ENCODE data around the gene TMED4. TPM values are rescaled to one million over a fixed set of nuclear protein-coding genes. Genes with fewer than 3 reads are reported as not detected.
"Not testable (repeated sequence)": the region's sequence is repeated elsewhere in the genome, so short reads cannot be mapped to it uniquely, and the experiment has no call there.

TMED4 gene
- total and polyA plus RNA-seq, 8 donors: 13.4 to 235 (median 82.3) TPM

DNA sequence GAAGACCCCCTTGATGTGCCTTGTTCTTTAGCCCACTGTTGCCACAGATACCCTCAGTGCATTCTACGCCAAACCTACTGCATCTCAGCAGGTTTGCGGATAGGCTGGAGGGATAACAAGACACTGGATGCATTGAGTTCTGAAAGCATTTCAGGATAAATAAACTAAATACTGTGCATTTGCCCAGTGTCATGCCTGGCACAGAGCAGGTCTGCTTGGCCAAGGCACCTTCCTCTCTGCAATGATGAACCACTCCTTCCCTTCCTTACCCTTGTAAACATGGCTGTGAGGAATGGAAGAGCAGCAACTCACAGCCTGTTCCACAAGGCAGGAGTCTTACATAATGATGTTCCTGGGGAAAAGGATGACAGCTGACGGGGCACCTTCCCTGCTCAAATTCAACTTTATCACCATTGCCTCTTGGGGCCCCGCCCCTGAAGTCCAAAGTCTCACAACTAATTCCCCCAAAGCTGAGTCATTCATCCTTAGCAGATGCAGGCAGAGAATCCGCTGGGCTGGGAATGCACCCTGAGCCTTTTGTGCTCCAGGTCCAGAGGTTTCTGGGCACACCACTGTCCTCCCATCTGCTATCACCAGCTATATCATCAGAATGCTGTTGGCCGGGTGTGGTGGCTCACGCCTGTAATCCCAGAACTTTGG, 19.9 kb downstream of the TMED4 start:
- peaks cover 0 to 16% (median 4%) of the 10 kb centered on the region in 4 donors for H3K4me1 ChIP-seq
- intact Hi-C loops (cut with DNase I; ENCODE audit: low total_unique reads): loop anchor here (10.0 kb wide), 2 partner anchors 67 to 317 kb away; partner anchors contain the start of gene NUDCD3

DNA sequence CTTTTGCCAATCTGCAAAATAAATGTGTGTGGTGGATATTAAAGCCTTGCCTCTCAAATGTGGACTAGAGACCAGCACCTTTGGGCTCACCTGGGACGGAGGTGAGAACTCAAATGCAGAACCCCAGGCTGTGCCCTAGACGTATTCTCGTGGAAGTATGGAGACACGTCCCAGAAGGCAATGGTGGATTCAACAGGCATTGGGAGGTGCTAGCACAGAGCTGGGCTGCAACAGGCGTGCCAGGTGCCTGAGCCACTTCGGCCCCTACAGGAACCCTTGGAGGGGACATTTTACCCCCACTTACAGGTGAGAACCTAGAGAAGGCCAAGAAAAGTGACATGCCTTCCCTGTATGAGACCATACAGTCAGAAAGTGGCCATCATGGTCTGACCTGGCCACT, 20.6 kb downstream of the TMED4 start:
- Histone ChIP-seq H3K36me3 (peaks cover 24 to 34% (median 33%) of the 10 kb centered on the region in 4 donors), H3K4me3 (no peak overlapping the region), H3K27ac (no peak overlapping the region), H3K27me3 (no peaks in the 10 kb centered on the region), H3K9me3 (no peaks in the 10 kb centered on the region), H3K4me1 (peaks cover 0 to 16% (median 4%) of the 10 kb centered on the region in 4 donors)
- TF ChIP-seq, protein P1, sequence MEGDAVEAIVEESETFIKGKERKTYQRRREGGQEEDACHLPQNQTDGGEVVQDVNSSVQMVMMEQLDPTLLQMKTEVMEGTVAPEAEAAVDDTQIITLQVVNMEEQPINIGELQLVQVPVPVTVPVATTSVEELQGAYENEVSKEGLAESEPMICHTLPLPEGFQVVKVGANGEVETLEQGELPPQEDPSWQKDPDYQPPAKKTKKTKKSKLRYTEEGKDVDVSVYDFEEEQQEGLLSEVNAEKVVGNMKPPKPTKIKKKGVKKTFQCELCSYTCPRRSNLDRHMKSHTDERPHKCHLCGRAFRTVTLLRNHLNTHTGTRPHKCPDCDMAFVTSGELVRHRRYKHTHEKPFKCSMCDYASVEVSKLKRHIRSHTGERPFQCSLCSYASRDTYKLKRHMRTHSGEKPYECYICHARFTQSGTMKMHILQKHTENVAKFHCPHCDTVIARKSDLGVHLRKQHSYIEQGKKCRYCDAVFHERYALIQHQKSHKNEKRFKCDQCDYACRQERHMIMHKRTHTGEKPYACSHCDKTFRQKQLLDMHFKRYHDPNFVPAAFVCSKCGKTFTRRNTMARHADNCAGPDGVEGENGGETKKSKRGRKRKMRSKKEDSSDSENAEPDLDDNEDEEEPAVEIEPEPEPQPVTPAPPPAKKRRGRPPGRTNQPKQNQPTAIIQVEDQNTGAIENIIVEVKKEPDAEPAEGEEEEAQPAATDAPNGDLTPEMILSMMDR (IDR thresholded peaks at IDR 0.05): no peak
- TF ChIP-seq POLR2AphosphoS5 (IDR thresholded peaks at IDR 0.05) (no peak), EP300 (IDR thresholded peaks at IDR 0.05) (no peak), POLR2A (IDR thresholded peaks at IDR 0.05) (no peak)
- intact Hi-C loops (cut with DNase I; ENCODE audit: low total_unique reads): loop anchor here (10.0 kb wide), 2 partner anchors 67 to 317 kb away; partner anchors contain the start of gene NUDCD3
- 74 to 84% (median 82%) methylated on average over 4 to 6 of the region's 6 CpGs for WGBS, 5 donors
- DNase-seq: no peak

More for the DNA sequence above, 19.9 kb downstream of the TMED4 start:
- Histone ChIP-seq H3K27me3 (no peaks in the 10 kb centered on the region), H3K27ac (no peak overlapping the region), H3K4me3 (no peak overlapping the region), H3K9me3 (no peaks in the 10 kb centered on the region), H3K36me3 (peaks cover 29 to 40% (median 39%) of the 10 kb centered on the region in 4 donors)
- TF ChIP-seq EP300 (IDR thresholded peaks at IDR 0.05) (no peak), POLR2AphosphoS5 (IDR thresholded peaks at IDR 0.05) (peak in 1 of 3 donors; percentile 31), POLR2A (IDR thresholded peaks at IDR 0.05) (no peak)
- TF ChIP-seq, protein P1 (IDR thresholded peaks at IDR 0.05): no peak
- WGBS, 5 donors: 56 to 71% (median 66%) methylated on average over 6 to 7 of the region's 7 CpGs
- DNase-seq: peak; percentile 47 to 71

DNA sequence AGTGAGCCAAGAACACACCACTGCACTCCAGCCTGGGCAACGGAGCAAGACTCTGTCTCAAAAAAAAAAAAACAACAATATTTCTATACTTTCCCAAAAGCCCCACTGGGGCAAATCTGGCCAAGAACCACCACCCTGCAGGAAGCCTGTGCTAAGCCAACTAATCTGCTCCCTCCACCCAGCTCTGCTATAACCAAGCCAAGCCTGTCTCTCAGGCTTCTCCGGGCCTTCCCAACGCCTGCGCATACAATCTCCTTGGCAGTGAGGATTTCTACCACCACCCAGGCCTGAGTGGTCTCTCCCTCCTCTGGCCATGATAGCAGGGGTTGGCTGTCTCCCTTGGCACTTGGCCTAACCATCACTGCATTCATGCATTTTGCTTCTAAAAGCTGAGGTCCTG, 22.5 kb downstream of the TMED4 start:
- intact Hi-C loops (cut with DNase I; ENCODE audit: low total_unique reads): no loop called here
- TF ChIP-seq EP300 (IDR thresholded peaks at IDR 0.05) (no peak), POLR2A (IDR thresholded peaks at IDR 0.05) (no peak), POLR2AphosphoS5 (IDR thresholded peaks at IDR 0.05) (no peak)
- TF ChIP-seq, protein P1 (IDR thresholded peaks at IDR 0.05): no peak
- no peak for DNase-seq

DNA sequence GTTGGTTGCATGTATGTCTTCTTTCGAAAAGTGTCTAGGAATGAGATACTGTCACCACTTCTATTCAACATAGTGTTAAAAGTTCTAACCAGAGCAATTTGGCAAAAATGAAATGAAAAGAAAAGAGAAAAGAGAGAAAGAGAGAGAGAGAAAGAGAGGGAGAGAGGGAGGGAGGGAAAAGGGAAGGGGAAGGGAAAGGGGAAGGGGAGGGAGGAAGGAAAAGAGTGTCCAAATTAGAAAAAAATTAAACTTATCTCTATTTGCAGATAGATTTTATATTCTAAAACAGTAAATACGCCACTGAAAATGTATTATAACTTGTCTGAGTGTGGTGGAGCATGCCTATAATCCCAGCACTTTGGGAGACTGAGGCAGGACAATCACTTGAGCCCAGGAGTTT, 24.5 kb downstream of the TMED4 start:
- H3K36me3 ChIP-seq: no peaks in the 10 kb centered on the region
- TF ChIP-seq POLR2AphosphoS5 (IDR thresholded peaks at IDR 0.05): no peak
- H3K27me3 ChIP-seq: no peaks in the 10 kb centered on the region
- H3K9me3 ChIP-seq: no peaks in the 10 kb centered on the region
- H3K4me1 ChIP-seq: peaks cover 0 to 9% (median 0%) of the 10 kb centered on the region in 4 donors
- DNase-seq: no peak
- no peak overlapping the region for H3K27ac ChIP-seq
- 81 to 83% (median 82%) methylated on average over 2 of the region's 2 CpGs for WGBS, 5 donors
- intact Hi-C loops (cut with DNase I; ENCODE audit: low total_unique reads): no loop called here
- no peak overlapping the region for H3K4me3 ChIP-seq

More for the DNA sequence above, 22.5 kb downstream of the TMED4 start:
- no peak overlapping the region for H3K27ac ChIP-seq
- WGBS, 5 donors: 79 to 86% (median 84%) methylated on average over 4 of the region's 4 CpGs
- H3K4me1 ChIP-seq: peaks cover 0 to 9% (median 0%) of the 10 kb centered on the region in 4 donors
- no peaks in the 10 kb centered on the region for H3K27me3 ChIP-seq
- no peak overlapping the region for H3K4me3 ChIP-seq
- H3K9me3 ChIP-seq: no peaks in the 10 kb centered on the region
- H3K36me3 ChIP-seq: peaks cover 5 to 14% (median 13%) of the 10 kb centered on the region in 4 donors

DNA sequence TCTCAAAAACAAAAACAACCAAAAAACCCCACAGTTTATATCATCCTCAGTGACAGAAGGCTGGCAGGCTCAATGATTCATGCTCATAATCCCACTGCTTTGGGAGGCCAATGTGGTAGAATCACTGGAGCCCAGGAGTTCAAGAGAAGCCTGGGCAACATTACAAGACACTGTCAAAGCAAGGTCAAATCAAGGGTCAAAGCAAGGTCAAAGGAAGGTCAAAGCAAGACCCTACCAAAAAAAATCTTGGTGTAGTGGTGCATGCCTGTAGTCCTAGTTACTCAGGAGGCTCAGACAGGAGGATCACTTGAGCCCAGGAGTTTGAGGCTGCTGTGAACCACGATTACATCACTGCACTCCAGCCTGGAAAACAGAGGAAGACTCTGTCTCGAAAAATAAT, 26.7 kb downstream of the TMED4 start:
- H3K4me1 ChIP-seq: no peaks in the 10 kb centered on the region
- no peak overlapping the region for H3K4me3 ChIP-seq
- intact Hi-C loops (cut with DNase I; ENCODE audit: low total_unique reads): no loop called here
- 68 to 85% (median 82%) methylated on average over 2 of the region's 2 CpGs for WGBS, 5 donors
- H3K36me3 ChIP-seq: no peaks in the 10 kb centered on the region
- no peaks in the 10 kb centered on the region for H3K9me3 ChIP-seq
- TF ChIP-seq EP300 (IDR thresholded peaks at IDR 0.05) (no peak), POLR2AphosphoS5 (IDR thresholded peaks at IDR 0.05) (no peak), POLR2A (IDR thresholded peaks at IDR 0.05) (no peak)
- TF ChIP-seq, protein P1 (IDR thresholded peaks at IDR 0.05): no peak
- no peaks in the 10 kb centered on the region for H3K27me3 ChIP-seq
- no peak for DNase-seq
- no peak overlapping the region for H3K27ac ChIP-seq

DNA sequence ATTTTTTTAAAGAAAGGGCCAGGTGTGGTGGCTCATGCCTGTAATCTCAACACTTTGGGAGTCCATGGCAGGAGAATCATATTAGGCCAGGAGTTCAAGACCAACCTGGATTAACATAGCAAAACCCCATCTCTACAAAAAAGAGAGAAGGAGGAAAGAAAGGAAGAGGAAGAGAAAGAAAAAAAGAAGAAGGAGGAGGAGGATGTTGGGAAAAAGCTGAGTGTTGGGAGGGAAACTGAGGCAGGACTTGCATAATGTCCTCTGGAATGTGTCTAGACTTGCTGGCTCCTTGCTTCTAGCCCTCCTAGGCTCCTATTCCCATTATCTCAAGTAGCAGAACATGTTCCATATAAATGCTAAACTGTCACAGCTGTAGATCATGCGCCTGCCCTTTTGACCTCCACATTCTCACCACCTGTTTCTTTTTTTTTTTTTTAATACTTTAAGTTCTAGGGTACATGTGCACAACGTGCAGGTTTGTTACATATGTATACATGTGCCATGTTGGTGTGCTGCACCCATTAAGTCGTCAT, 29.5 kb downstream of the TMED4 start:
- DNase-seq; H3K4me1 ChIP-seq; H3K4me3 ChIP-seq; H3K27me3 ChIP-seq; H3K27ac ChIP-seq; intact Hi-C loops (cut with DNase I; ENCODE audit: low total_unique reads); H3K9me3 ChIP-seq; H3K36me3 ChIP-seq: not testable (repeated sequence)
- 55 to 77% (median 73%) methylated on average over 3 of the region's 3 CpGs for WGBS, 5 donors
